Loucy (cell line): Measurements from ENCODE around the gene LIN52.

Experiments used
- H2AFZ ChIP-seq: fragments of 200-600 bp; sonication (generic); 2 replicates; pipeline ENCODE4 v1.6.0; 2016; ENCODE audit warnings: antibody characterized with exemption, mild to moderate bottlenecking, low read length, moderate library complexity
- H3F3A ChIP-seq: fragments of 200-600 bp; 2 replicates; pipeline ENCODE4 v1.6.0; 2016; ENCODE audit warnings: antibody characterized with exemption, low read depth, mild to moderate bottlenecking
- H3K27me3 ChIP-seq: fragments of 200-600 bp; sonication (generic); 2 replicates; pipeline ENCODE4 v1.6.1; 2014; ENCODE audit warnings: low read length, mild to moderate bottlenecking; ENCODE audit not compliant: insufficient read depth, poor library complexity, severe bottlenecking
- H3K36me3 ChIP-seq: fragments of 200-600 bp; sonication (generic); 2 replicates; pipeline ENCODE4 v1.6.1; 2016; ENCODE audit warnings: low read length; ENCODE audit not compliant: insufficient read depth
- H3K4me1 ChIP-seq: fragments of 200-600 bp; sonication (generic); 2 replicates; pipeline ENCODE4 v1.5.1; 2014; ENCODE audit warnings: low read length, mild to moderate bottlenecking; ENCODE audit not compliant: insufficient read depth, poor library complexity, severe bottlenecking
- H3K4me2 ChIP-seq: fragments of 200-600 bp; sonication (generic); 2 replicates; pipeline ENCODE4 v1.6.0; 2014; ENCODE audit warnings: antibody characterized with exemption, low read length, low read depth, mild to moderate bottlenecking; ENCODE audit not compliant: poor library complexity, severe bottlenecking
- H3K4me3 ChIP-seq: fragments of 200-600 bp; sonication (generic); 2 replicates; pipeline ENCODE4 v1.5.1; 2014; ENCODE audit warnings: low read length, mild to moderate bottlenecking, mixed read lengths; ENCODE audit not compliant: poor library complexity, severe bottlenecking
- H3K79me2 ChIP-seq: fragments of 200-600 bp; sonication (generic); 2 replicates; pipeline ENCODE4 v1.6.1; 2014; ENCODE audit warnings: low read length; ENCODE audit not compliant: insufficient read depth
- H3K9ac ChIP-seq: fragments of 200-600 bp; sonication (generic); 2 replicates; pipeline ENCODE4 v1.6.0; 2014; ENCODE audit warnings: mild to moderate bottlenecking, low read depth, low read length, moderate library complexity; ENCODE audit not compliant: poor library complexity, severe bottlenecking
- H3K9me2 ChIP-seq: fragments of 200-600 bp; sonication (generic); replicated peaks from 2 replicates; pipeline ENCODE4 v1.6.1; 2016; ENCODE audit warnings: low read depth, low read length, mixed read lengths
- H3K9me3 ChIP-seq: fragments of 200-600 bp; sonication (generic); 2 replicates; pipeline ENCODE4 v1.6.1; 2014; ENCODE audit warnings: mild to moderate bottlenecking, antibody characterized with exemption, low read length, low read depth; ENCODE audit not compliant: insufficient read depth
- H4K20me1 ChIP-seq: fragments of 200-600 bp; sonication (generic); 2 replicates; pipeline ENCODE4 v1.6.0; 2014; ENCODE audit warnings: antibody characterized with exemption, low read length, mild to moderate bottlenecking; ENCODE audit not compliant: insufficient read depth, poor library complexity, severe bottlenecking
- EZH2phosphoT487 ChIP-seq: fragments of 200-600 bp; IDR thresholded peaks from 2 replicates; pipeline ENCODE4 v1.6.1; 2018; ENCODE audit warnings: antibody characterized with exemption, mild to moderate bottlenecking, moderate library complexity, borderline replicate concordance
- TF ChIP-seq, protein P1 (sequence below): fragments of 200-600 bp; sonication (generic); conservative IDR thresholded peaks from 2 replicates; pipeline ENCODE4 v1.5.1; 2014; ENCODE audit warnings: mild to moderate bottlenecking, antibody characterized with exemption, low read length

The LIN52 gene

GRCh38 chr14:74135426-74135825 lies 50.7 kb downstream of the LIN52 start:
- H3K9me2 ChIP-seq = no peaks in the 10 kb centered on the region
- H3K9me3 ChIP-seq = no peaks in the 10 kb centered on the region
- no peaks in the 10 kb centered on the region for H4K20me1 ChIP-seq
- no peak overlapping the region for H2AFZ ChIP-seq
- no peaks in the 10 kb centered on the region for H3K36me3 ChIP-seq
- H3F3A ChIP-seq = no peaks in the 10 kb centered on the region
- no peak overlapping the region for H3K4me2 ChIP-seq
- TF ChIP-seq, protein P1, sequence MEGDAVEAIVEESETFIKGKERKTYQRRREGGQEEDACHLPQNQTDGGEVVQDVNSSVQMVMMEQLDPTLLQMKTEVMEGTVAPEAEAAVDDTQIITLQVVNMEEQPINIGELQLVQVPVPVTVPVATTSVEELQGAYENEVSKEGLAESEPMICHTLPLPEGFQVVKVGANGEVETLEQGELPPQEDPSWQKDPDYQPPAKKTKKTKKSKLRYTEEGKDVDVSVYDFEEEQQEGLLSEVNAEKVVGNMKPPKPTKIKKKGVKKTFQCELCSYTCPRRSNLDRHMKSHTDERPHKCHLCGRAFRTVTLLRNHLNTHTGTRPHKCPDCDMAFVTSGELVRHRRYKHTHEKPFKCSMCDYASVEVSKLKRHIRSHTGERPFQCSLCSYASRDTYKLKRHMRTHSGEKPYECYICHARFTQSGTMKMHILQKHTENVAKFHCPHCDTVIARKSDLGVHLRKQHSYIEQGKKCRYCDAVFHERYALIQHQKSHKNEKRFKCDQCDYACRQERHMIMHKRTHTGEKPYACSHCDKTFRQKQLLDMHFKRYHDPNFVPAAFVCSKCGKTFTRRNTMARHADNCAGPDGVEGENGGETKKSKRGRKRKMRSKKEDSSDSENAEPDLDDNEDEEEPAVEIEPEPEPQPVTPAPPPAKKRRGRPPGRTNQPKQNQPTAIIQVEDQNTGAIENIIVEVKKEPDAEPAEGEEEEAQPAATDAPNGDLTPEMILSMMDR = no peak
- TF ChIP-seq EZH2phosphoT487 = no peak
- H3K4me1 ChIP-seq = peaks cover 14% of the 10 kb centered on the region
- no peaks in the 10 kb centered on the region for H3K79me2 ChIP-seq
- no peak overlapping the region for H3K9ac ChIP-seq
- no peak overlapping the region for H3K4me3 ChIP-seq
- no peaks in the 10 kb centered on the region for H3K27me3 ChIP-seq

- Histone ChIP-seq H4K20me1 (no peaks in the 10 kb centered on the region), H3F3A (no peaks in the 10 kb centered on the region), H3K27me3 (no peaks in the 10 kb centered on the region), H3K36me3 (no peaks in the 10 kb centered on the region), H2AFZ (no peak overlapping the region), H3K4me1 (peaks cover 10% of the 10 kb centered on the region), H3K79me2 (no peaks in the 10 kb centered on the region), H3K4me3 (no peak overlapping the region), H3K4me2 (no peak overlapping the region), H3K9me3 (no peaks in the 10 kb centered on the region), H3K9ac (no peak overlapping the region), H3K9me2 (no peaks in the 10 kb centered on the region)
- no peak for TF ChIP-seq EZH2phosphoT487
- TF ChIP-seq, protein P1 = no peak
These were observed 55.7 kb downstream of the LIN52 start for GRCh38 chr14:74140374-74140850.

DNA sequence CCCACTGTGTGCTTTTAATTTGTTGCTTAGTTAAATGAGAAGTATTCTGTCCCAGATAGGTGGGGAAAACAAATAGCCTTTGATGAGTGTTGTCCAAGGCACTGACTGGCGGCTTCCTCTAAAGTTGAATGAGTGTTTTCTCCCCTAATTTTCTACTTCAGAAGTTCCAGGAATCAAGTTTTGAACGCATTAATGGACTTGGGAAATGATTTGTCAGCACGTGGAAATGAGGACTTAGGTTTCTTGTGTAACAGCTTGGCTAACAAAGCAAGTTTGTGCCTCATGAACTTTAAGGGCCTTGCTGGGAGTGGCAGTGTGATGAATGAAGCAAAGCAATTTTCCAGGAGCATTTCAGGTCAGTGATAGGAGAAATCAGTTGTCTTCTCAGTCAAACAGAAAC lies 56.9 kb downstream of the LIN52 start:
- Histone ChIP-seq H3K36me3 (no peaks in the 10 kb centered on the region), H4K20me1 (no peaks in the 10 kb centered on the region), H3K4me2 (no peak overlapping the region), H3K27me3 (no peaks in the 10 kb centered on the region), H3K79me2 (no peaks in the 10 kb centered on the region), H3K4me1 (peaks cover 9% of the 10 kb centered on the region), H3K9me2 (no peaks in the 10 kb centered on the region), H3K9ac (no peak overlapping the region), H3F3A (no peaks in the 10 kb centered on the region), H2AFZ (no peak overlapping the region), H3K4me3 (no peak overlapping the region), H3K9me3 (no peaks in the 10 kb centered on the region)
- TF ChIP-seq EZH2phosphoT487 = no peak
- TF ChIP-seq, protein P1 = no peak
